Fibroblast of the aortic adventitia (primary cell): ENCODE results near the gene EIF1. TPM values are rescaled to one million over a fixed set of nuclear protein-coding genes. Genes with fewer than 3 reads are reported as not detected.

Experiments used
- DNase-seq: peaks from one replicate; pipeline ENCODE4 v3.0.0-alpha.2; 2010; ENCODE audit warnings: low read depth
- H3K4me3 ChIP-seq: 2 replicates; pipeline ENCODE4 v1.5.1; 2011; ENCODE audit warnings: low read depth, mild to moderate bottlenecking, control low read depth, low read length, moderate library complexity
- total RNA-seq: library from RNA; depleted of rRNA; stranded (reverse); fragments of >200 nt; gene quantifications from 2 replicates; pipeline ENCODE4 v1.2.3, GENCODE V29; 2012; ENCODE audit warnings: low replicate concordance
- TF ChIP-seq, protein P1 (sequence below): IDR thresholded peaks from 2 replicates; pipeline ENCODE4 v1.5.1; 2011; ENCODE audit warnings: mild to moderate bottlenecking, low read length, control low read depth, inconsistent platforms; ENCODE audit not compliant: insufficient read depth

The EIF1 gene
- total RNA-seq, 1 donor, result 102 TPM

DNA sequence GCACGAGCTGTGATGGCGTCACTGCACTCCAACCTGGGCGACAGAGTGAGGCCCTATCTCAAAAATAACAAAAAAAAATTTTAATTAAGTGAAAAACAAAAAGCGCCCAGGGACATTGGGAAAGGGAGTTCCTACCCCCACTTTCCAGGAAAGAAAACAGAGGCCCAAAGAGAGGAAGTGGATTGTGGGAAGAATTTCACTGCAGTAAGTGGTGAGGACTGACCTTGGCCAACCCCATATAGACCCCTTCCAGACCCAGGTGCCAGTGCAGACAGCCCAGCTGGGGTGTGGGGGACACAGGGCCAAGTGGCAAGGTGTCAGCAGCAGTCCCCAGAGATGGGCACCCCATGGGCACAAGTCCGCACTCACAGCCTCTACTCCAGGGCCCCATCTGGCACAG is 35.3 kb upstream of the EIF1 start:
- H3K4me3 ChIP-seq, result no peak overlapping the region
- TF ChIP-seq, protein P1, sequence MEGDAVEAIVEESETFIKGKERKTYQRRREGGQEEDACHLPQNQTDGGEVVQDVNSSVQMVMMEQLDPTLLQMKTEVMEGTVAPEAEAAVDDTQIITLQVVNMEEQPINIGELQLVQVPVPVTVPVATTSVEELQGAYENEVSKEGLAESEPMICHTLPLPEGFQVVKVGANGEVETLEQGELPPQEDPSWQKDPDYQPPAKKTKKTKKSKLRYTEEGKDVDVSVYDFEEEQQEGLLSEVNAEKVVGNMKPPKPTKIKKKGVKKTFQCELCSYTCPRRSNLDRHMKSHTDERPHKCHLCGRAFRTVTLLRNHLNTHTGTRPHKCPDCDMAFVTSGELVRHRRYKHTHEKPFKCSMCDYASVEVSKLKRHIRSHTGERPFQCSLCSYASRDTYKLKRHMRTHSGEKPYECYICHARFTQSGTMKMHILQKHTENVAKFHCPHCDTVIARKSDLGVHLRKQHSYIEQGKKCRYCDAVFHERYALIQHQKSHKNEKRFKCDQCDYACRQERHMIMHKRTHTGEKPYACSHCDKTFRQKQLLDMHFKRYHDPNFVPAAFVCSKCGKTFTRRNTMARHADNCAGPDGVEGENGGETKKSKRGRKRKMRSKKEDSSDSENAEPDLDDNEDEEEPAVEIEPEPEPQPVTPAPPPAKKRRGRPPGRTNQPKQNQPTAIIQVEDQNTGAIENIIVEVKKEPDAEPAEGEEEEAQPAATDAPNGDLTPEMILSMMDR, result no peak
- DNase-seq, result no peak

- TF ChIP-seq, protein P1, result no peak
- no peak for DNase-seq
Observed at GRCh38 chr17:41653892-41654677, 34.6 kb upstream of the EIF1 start.

GRCh38 chr17:41654678-41655607 is 33.7 kb upstream of the EIF1 start:
- TF ChIP-seq, protein P1, result no peak
- no peak overlapping the region for H3K4me3 ChIP-seq
- DNase-seq, result no peak

More at GRCh38 chr17:41653892-41654677, 34.6 kb upstream of the EIF1 start:
- H3K4me3 ChIP-seq, result no peak overlapping the region

DNA sequence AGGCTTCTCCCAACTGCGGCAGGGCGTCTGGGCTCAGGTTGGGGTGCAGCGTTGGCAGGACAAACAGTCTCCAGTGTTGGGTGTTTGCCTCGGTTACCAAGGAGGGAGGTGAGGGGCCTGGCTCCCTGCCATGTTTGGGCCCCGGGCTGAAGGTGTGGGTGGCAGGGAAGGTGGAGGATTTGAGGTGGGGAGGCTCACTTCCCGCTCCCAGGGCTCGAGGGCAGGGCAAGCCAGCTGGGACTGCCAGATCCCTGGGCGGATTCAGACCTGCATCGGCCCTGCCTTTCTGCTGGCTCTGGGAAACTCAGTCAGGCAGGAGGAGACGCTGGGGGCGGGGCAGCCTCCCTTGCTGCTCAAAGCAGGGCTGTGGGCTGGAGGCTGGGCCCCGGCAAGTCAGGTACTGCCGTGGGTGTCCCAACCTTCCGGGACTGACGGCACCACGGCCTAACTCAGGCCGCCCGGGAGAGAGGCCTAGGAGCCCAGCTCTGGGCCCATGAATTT is 33.0 kb upstream of the EIF1 start:
- TF ChIP-seq, protein P1, result no peak
- no peak for DNase-seq
- no peak overlapping the region for H3K4me3 ChIP-seq

- TF ChIP-seq, protein P1, result no peak
- H3K4me3 ChIP-seq, result no peak overlapping the region
- no peak for DNase-seq
Observed at GRCh38 chr17:41656249-41657023, 32.2 kb upstream of the EIF1 start.

GRCh38 chr17:41657176-41657754 is 31.4 kb upstream of the EIF1 start:
- no peak for DNase-seq
- no peak overlapping the region for H3K4me3 ChIP-seq
- TF ChIP-seq, protein P1, result no peak
